ENCODE measurements around the gene PTMS. TPM values are rescaled to one million over a fixed set of nuclear protein-coding genes. Genes with fewer than 3 reads are reported as not detected.

The PTMS gene
- total and polyA plus RNA-seq, 10 of the 15 experiments (the other 5 are each of a cell fraction or from before 2014, with no cell fraction given): 2.1 to 127 (median 29.8) TPM

DNA sequence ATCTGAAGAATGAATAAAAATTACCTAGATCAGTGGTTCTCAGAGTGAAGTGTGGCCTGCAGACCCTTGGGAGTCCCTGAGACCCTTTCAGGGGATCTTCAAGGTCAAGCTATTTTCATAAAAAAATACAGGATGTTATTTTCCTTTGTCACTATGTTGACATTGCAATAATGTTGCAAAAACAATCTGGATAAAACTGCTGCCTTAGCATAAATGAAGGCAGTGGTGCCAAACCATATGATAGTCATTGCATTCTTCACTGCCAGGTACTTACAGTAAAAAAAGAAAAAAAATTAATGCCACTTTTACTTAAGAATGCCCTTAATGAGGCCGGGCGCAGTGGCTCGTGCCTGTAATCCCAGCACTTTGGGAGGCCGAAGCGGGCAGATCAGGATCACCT lies 21.1 kb downstream of the PTMS start (continued):
- TF ChIP-seq, protein P1, sequence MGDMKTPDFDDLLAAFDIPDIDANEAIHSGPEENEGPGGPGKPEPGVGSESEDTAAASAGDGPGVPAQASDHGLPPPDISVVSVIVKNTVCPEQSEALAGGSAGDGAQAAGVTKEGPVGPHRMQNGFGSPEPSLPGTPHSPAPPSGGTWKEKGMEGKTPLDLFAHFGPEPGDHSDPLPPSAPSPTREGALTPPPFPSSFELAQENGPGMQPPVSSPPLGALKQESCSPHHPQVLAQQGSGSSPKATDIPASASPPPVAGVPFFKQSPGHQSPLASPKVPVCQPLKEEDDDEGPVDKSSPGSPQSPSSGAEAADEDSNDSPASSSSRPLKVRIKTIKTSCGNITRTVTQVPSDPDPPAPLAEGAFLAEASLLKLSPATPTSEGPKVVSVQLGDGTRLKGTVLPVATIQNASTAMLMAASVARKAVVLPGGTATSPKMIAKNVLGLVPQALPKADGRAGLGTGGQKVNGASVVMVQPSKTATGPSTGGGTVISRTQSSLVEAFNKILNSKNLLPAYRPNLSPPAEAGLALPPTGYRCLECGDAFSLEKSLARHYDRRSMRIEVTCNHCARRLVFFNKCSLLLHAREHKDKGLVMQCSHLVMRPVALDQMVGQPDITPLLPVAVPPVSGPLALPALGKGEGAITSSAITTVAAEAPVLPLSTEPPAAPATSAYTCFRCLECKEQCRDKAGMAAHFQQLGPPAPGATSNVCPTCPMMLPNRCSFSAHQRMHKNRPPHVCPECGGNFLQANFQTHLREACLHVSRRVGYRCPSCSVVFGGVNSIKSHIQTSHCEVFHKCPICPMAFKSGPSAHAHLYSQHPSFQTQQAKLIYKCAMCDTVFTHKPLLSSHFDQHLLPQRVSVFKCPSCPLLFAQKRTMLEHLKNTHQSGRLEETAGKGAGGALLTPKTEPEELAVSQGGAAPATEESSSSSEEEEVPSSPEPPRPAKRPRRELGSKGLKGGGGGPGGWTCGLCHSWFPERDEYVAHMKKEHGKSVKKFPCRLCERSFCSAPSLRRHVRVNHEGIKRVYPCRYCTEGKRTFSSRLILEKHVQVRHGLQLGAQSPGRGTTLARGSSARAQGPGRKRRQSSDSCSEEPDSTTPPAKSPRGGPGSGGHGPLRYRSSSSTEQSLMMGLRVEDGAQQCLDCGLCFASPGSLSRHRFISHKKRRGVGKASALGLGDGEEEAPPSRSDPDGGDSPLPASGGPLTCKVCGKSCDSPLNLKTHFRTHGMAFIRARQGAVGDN (IDR thresholded peaks at IDR 0.05): no peak
- TF ChIP-seq BHLHE40 (IDR thresholded peaks at IDR 0.05; ENCODE audit: borderline replicate concordance in 1 of 2, low read depth in 2 of 2, low read length in 1 of 2): no peak

GRCh38 chr12:6788972-6789924 lies 23.1 kb downstream of the PTMS start, which contains the start of gene CD4:
Gene CD4, plus strand, starts transcription at chr12:6789528. Its CDS starts 10,611 bp downstream, at chr12:6800139.
- in situ Hi-C loops (cut with MboI) (no loop called here), intact Hi-C loops (cut with micrococcal nuclease; ENCODE audit: unreplicated experiment) (no loop called here)
- CTCF ChIA-PET: interaction anchor here (1.1 to 1.5 kb wide), 4 partner anchors 9 to 35 kb away, joined by 3 to 5 read pairs (median 4); partner anchors contain the start of gene PTMS
- FAIRE-seq (no peak), ATAC-seq (no peak), DNase-seq (ENCODE audit: low read depth, low spot score) (no peak)
- Histone ChIP-seq H3K27ac (ENCODE audit: control insufficient read depth, insufficient read depth) (no peak within 1 kb of the TSS), H3K9ac (ENCODE audit: control insufficient read depth, insufficient read depth, low read length) (no peak within 1 kb of the TSS), H4K20me1 (ENCODE audit: control insufficient read depth, insufficient read depth) (no peaks in the 10 kb centered on the region), H3K4me3 (no peak within 1 kb of the TSS), H3K27me3 (replicated peaks in 1 of 2; ENCODE audit: control insufficient read depth in 2 of 2, insufficient read depth in 2 of 2, low read length in 1 of 2) (no peaks in the 10 kb centered on the region), H3K36me3 (ENCODE audit: control insufficient read depth in 2 of 2, insufficient read depth in 2 of 2, low read length in 1 of 2) (no peaks in the 10 kb centered on the region), H3K4me2 (ENCODE audit: control insufficient read depth, insufficient read depth) (no peak within 1 kb of the TSS), H2AFZ (ENCODE audit: control insufficient read depth, low read depth, low read length) (no peak within 1 kb of the TSS; the same call in 1 of the 2 replicates), H3K9me3 (replicated peaks; ENCODE audit: control insufficient read depth, insufficient read depth, low read length) (no peaks in the 10 kb centered on the region), H3K4me1 (ENCODE audit: control insufficient read depth, insufficient read depth, low read length) (peaks cover 18% of the 10 kb centered on the region), H3K79me2 (ENCODE audit: control insufficient read depth, insufficient read depth, low read length) (no peaks in the 10 kb centered on the region)
- SMC1A ChIA-PET (ENCODE audit: uncharacterized antibody, unreplicated experiment): interaction anchor here (0.6 to 2.1 kb wide), 4 partner anchors 10 to 347 kb away, joined by 3 to 7 read pairs (median 5); partner anchors contain the start of gene MLF2
- POLR2A ChIA-PET: interaction anchor here (0.5 to 1.3 kb wide), 2 partner anchors 23 to 103 kb away, joined by 5 to 7 read pairs; partner anchors contain the start of gene PTMS
- RAD21 ChIA-PET (ENCODE audit: unreplicated experiment): no interaction called here
- WGBS (ENCODE audit: insufficient coverage, insufficient replicate concordance, low lambda C conversion rate, missing lambda C conversion rate): 35% methylated on average over 18 of the region's 18 CpGs
- BruUV-seq (replicated peaks): no TSS peak
- no peak for TF ChIP-seq WRNIP1 (IDR thresholded peaks at IDR 0.05; ENCODE audit: borderline replicate concordance, low read depth, low read length)
- no peak for TF ChIP-seq E2F8 (IDR thresholded peaks at IDR 0.05; ENCODE audit: low read depth, partially characterized antibody)
- no peak for TF ChIP-seq CEBPZ (IDR thresholded peaks at IDR 0.05; ENCODE audit: low read depth, low read length)
- TF ChIP-seq EGR1 (IDR thresholded peaks at IDR 0.05; ENCODE audit: borderline replicate concordance in 1 of 2, low read depth in 2 of 2, low read length in 2 of 2): no peak
- TF ChIP-seq NFYB (IDR thresholded peaks at IDR 0.05; ENCODE audit: insufficient read depth, low read depth, low read length): no peak
- no peak for TF ChIP-seq JUND (IDR thresholded peaks at IDR 0.05; ENCODE audit: low read depth, low read length)
- TF ChIP-seq YBX1 (IDR thresholded peaks at IDR 0.05): no peak
